ENCODE data around the gene AP3D1.

The AP3D1 gene

GRCh38 chr19:2072757-2073551, 78.4 kb downstream of the AP3D1 start:
- no peak for TF ChIP-seq ZNF274 (IDR thresholded peaks at IDR 0.05; ENCODE audit: low read depth, low read length)
- no peak overlapping the region for H3K4me3 ChIP-seq (ENCODE audit: low read length)

- TF ChIP-seq ZNF274 (IDR thresholded peaks at IDR 0.05; ENCODE audit: low read depth, low read length) = no peak
- H3K4me3 ChIP-seq (ENCODE audit: low read length) = no peak overlapping the region
Measured at GRCh38 chr19:2070986-2071673, 80.2 kb downstream of the AP3D1 start.

DNA sequence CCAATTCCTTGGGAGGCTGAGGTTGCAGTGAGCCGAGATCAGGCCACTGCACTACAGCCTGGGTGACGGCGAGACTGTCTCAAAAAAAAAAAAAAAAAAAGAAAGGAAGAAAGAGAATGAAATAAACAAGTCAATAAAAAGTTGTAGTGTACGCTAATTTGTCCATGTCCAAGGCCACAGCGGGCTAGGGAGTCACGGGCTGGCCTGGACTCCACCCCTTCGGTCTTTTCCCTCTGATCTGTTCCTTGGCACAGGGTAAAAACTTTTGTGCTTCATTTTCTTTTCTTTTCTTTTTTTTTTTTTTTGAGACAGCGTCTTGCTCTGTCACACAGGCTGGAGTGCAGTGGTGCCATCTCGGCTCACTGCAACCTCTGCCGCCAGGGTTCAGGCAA, 80.9 kb downstream of the AP3D1 start:
- H3K4me3 ChIP-seq (ENCODE audit: low read length) = no peak overlapping the region
- TF ChIP-seq ZNF274 (IDR thresholded peaks at IDR 0.05; ENCODE audit: low read depth, low read length) = no peak

DNA sequence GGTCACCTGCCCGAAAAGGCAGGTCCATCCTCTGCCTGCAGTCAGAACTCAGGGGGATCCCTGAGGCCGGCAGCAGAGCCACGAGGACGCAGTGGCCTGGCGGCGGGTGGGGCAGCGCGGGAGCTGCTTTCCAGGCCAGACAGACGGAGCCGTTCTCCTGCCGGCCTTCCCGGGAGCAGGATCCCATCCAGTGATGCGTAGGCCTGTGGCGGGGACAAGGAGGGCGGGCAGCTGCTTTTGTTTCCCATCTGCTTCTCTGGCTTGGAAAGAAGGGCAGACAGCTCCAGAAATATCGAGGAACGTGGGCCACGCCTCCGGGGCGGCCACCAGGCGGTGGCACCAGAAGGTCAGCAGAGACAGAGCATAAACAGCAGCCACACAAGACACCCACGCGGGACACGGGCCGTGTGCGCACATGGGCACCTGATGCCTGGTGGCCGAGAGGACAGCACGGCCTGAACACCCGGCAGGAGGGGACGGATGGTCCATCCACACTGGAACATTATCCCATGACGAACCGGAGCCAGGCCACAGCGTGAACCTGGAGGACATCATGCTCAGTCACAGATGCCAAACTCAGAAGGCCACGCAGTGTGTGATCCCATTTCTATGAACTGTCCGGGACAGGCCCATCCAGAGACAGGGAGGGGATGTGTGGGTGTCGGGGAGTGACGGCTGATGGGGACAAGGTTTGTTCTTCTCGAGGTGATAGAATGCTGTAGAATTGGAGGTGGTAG, 86.4 kb downstream of the AP3D1 start:
- no peak for TF ChIP-seq ZNF274 (IDR thresholded peaks at IDR 0.05; ENCODE audit: low read depth, low read length)
- H3K4me3 ChIP-seq (ENCODE audit: low read length) = no peak overlapping the region

DNA sequence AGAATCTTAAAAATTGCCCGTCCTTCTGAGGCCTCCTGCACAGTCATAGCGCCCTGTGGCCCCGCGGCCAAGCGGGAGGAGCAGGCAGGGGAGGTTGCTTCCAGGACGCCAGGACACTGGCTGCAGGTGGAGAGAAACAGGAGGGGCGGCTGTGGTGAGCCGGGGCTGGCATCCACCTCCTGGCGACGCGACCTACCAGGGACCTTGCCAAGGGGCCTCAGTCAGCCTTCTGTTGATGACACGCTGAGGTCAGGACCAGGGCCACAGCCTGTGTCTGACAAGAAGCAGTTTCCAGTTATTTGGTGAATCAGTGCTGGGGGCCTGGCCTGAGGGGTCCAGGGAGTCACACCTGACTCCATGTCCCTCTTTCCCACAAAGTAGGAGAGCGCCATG, 87.0 kb downstream of the AP3D1 start:
- TF ChIP-seq ZNF274 (IDR thresholded peaks at IDR 0.05; ENCODE audit: low read depth, low read length) = no peak
- no peak overlapping the region for H3K4me3 ChIP-seq (ENCODE audit: low read length)

DNA sequence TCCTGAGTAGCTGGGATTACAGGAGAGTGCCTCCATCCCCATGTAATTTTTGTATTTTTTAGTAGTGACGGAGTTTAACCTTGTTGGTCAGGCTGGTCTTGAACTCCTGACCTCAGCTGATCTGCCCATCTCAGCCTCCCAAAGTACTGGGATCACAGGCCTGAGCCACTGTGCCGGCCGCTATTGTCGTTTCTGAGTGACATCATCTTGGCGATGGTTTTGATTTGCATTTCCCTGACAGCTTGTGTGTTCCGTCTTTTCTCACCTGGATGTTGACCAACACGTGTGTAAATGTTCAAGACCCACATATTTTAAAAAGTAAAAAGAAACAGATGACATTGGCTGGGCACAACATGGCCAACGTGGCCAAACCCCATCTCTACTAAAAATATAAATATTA, 87.5 kb downstream of the AP3D1 start:
- no peak overlapping the region for H3K4me3 ChIP-seq (ENCODE audit: low read length)
- no peak for TF ChIP-seq ZNF274 (IDR thresholded peaks at IDR 0.05; ENCODE audit: low read depth, low read length)

DNA sequence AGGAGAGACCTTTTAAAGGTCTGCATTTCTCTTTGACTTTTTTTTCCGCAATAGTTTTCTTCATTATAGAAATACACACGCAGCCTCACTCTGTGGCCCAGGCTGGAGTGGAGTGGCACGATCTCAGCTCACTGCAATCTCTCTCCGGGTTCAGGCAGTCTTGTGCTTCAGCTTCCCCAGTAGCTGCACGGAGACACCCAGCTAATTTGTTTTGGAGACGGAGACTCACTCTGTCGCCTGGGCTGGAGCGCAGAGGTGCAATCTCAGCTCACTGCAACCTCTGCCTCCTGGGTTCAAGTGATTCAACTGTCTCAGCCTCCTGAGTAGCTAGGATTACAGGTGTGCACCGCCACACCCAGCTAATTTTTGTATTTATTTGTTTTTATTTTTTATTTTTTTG, 88.6 kb downstream of the AP3D1 start:
- TF ChIP-seq ZNF274 (IDR thresholded peaks at IDR 0.05; ENCODE audit: low read depth, low read length) = no peak
- no peak overlapping the region for H3K4me3 ChIP-seq (ENCODE audit: low read length)

- peak overlapping the region; percentile 56; the same call in 1 of the 2 replicates for H3K4me3 ChIP-seq (ENCODE audit: low read length)
- TF ChIP-seq ZNF274 (IDR thresholded peaks at IDR 0.05; ENCODE audit: low read depth, low read length) = no peak
Measured at GRCh38 chr19:2062389-2062729, 89.0 kb downstream of the AP3D1 start.

DNA sequence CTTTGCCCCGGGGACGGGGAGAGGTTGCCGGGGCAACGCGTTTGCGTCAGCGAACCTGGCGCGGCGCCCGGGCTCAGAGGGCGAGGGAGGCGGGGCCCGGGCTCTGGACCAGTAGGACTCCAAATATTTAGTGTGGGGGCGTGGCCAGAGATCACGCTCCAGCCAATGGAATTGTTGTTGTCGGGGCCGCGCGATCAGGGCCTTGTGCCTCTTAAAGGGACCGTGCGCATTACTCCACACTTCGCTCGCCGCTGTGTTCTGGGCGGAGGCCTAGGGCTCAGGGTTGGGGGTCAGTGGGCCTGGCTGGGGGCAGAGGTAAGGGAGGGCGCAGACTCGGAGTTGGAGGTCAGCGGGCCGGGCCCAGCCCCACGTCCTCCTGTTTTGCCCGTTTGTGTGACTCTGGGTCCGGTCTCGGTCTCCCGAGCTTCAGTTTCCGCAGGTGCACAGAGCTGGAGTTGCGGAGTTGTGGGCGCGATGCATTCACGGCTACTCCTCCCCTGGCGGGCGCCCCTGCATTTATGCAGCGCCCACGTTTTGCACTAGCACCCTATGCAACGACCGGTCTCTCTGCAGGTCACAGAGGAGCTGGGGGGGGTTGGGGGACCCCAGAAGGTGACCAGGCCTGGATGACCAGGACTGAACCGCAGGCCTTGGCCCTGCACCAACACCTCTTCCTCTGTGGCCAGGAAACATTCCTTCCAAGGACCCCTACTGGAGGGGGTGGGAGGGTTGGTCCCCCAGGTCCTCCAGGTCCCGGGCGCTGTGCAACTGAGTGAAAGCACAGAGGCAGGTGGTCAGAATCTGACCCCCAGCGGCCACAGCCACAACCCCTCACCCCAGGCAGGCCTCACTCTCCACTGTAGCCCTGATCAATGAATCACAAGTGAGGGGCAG, 89.6 kb downstream of the AP3D1 start:
- TF ChIP-seq ZNF274 (IDR thresholded peaks at IDR 0.05; ENCODE audit: low read depth, low read length) = no peak
- H3K4me3 ChIP-seq (ENCODE audit: low read length) = peak overlapping the region; percentile 79; the same call in 1 of the 2 replicates

DNA sequence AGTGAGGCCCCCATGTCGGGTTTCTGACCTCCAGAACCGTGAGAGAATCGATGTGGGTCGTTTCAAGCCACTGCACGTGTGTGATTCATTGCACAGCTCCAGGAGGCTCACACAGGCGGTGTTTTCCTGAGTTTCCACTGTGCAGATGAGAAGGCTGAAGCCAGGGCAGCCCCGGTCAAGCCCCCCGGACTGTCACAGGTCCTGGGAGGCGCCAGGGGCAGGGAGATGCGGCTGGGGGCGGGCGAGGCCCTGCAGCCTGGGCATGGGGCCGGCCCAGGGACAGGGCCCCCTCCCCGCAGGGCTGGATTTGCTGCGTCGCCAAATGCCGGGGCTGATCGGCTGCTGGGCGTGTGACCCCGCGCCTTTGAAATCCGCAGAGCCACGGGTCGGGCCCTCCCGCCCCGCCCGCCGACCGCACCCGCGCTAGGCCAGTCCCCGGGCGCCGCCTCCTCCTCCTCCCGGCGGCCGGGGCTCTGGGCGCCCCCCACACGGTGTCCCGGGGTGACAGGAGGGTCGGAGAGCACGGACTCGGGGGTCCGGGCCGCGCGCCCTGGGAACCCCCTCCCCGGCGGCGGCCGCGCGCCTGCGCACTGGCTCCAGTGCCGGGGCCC, 90.4 kb downstream of the AP3D1 start:
- H3K4me3 ChIP-seq (ENCODE audit: low read length) = peak overlapping the region; percentile 79

DNA sequence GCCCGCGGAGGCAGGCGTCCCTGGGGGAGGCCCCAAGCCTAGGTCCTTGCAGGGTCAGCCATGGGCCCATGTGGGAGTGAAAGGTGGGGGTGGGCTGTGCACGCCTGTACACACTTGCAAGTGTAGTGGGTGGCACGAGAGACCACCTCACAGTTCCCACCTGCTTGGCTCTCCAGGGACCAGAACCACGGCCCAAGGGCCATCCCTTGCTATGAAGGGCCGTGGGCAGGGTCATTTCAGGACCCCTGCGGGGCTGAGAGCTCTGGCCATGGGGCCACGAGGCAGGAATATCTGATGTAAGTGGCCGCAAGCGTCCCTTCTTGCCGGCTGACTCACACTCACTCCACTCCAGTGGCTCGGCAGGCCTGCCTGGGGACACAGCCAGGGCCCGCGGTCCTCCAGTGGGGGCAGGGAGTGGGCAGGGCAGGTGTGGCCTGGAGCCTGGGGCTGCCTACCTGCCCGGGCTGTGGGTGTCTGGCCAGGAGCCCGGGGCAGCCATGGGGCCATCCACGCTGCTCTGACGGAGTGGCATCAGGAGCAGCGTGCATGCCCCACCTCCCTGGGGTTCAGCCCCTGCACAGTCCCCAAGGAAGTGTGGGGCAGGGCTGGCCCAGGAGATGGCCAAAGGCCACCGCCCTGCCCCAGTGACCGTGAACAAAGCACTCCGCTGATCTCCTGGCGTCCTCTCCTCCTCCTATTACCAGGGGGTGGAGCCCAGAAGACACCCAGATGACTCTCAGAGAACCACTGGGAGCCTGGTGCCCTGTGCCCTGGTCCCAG, 91.8 kb downstream of the AP3D1 start:
- no peak overlapping the region; the same call in 1 of the 2 replicates for H3K4me3 ChIP-seq (ENCODE audit: low read length)
- TF ChIP-seq ZNF274 (IDR thresholded peaks at IDR 0.05; ENCODE audit: low read depth, low read length) = no peak

More for the DNA sequence above, 90.4 kb downstream of the AP3D1 start:
- TF ChIP-seq ZNF274 (IDR thresholded peaks at IDR 0.05; ENCODE audit: low read depth, low read length) = no peak

DNA sequence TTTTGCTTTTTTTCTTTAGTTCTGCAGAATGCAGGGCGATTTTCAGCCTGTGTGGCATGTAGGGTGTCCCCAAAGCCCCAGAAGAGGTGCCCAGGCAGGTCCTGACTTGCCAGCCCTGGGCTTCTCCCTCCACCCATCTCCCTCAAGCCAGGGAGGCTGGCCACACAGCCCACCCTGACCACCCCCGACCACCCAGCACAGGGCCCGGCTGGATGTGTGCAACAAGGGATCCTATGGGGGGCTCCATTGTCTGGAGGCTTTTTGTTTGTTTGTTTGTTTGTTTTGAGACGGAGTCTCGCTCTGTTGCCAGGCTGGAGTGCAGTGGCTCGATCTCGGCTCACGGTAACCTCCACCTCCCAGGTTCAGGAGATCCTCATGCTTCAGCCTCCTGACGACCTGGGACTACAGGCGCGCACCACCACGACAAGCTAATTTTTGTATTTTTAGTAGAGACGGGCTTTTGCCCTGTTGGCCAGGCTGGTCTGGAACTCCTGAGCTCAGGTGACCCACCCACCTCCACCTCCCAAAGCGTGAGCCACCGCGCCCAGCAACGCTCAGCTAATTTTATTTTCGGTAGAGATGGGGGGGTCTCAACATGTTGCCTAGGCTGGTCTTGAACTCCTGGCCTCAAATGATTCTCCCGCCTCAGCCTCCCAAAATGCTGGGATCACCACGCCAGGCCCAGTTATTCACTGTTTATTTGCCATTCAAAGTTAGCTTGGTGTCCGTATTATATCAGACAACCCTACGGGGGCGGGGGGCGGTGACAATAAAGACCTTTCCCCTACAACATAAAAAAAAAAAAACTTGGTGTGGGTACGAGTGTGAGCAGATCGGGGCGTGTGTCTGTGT, 92.6 kb downstream of the AP3D1 start:
- TF ChIP-seq ZNF274 (IDR thresholded peaks at IDR 0.05; ENCODE audit: low read depth, low read length) = no peak
- H3K4me3 ChIP-seq (ENCODE audit: low read length) = no peak overlapping the region
